GM21526 (cell line): ENCODE data around the gene ZNF546.
A peak's percentile ranks its signal among the peaks of the same experiment; 100 is the strongest.
"Not testable (repeated sequence)": the region's sequence is repeated elsewhere in the genome, so short reads cannot be mapped to it uniquely, and the experiment has no call there.

Experiments used
- ATAC-seq: cut with Tn5 transposase; IDR thresholded peaks from one replicate; pipeline ENCODE4 v1.9.1; 2021; ENCODE audit warnings: moderate library complexity; ENCODE audit not compliant: unreplicated experiment, low FRiP score

The ZNF546 gene

DNA sequence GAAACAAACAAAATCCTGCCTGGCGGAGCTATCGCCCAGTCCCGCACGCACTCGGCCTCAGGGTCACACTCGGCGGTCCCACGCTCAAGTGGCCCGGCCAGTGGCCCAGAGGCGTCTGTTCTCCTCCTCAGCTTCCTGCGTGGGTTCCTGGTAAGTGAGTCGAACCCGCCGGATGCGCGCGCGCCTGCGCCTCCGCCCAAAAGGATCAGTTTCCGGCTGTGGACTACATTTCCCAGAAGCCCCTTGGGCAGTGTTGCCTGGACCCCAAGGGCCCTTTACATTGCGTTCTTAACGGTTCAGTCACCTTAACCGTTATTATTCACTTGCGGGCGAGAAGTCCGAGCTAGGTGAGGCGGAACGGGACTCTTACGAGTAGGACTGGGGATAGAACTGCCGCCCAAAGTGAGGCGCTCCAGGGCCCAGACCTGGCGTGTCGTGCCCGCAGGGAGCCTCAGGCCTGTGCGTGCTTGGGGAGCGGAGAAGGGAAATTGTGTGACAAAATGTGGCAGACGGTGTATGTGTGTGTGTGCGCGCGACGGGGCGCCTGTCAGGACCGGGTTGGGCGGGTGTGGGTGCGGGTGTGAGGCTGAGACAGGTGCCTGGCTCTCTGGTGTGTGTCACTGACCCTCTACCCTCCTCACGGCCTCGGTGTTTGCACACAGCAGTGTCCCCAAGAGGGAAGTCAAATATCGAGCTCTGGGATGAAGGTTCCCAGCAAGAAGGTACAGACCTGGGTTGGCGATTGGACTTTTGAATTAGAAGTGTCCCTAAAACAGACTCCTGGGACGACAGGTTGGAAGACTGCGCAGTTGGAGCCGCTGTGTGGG lies at the start of gene ZNF546:
TSS of gene ZNF546 (plus strand) at position 250 of the 827 bp plus-strand sequence. CDS start 1,267 bp downstream, outside the sequence.
- ATAC-seq, result peak; percentile 69

- no peak for ATAC-seq
Observed at GRCh38 chr19:39949026-39949747, 47.7 kb upstream of the ZNF546 start.

DNA sequence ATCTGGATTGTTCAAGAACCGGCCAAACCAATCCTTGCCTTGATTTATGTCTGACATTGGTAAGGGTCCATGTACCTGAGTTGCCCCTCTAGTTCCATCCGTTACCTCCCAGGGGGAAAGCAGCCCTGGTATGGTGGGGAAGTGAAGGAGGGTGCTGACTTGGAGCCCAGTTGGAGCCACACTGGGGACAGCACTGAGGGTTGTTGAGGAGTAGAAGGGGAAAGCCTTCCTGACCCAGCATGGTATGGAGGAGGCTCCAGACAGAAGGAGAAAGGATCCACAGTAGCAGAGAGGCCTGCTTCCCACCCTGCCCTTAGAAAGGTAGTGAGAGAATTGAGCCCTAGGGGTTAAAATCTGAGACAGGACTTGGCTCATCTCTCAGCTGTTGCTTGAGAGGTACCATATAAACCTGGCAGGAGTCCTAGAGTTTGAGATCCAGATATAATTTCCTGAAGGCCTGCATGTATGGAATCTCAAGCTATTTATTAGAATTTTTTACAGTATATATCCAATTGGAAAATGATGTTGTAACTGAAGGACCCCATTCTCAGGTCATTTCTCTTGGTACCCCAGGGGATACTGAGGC lies 45.7 kb upstream of the ZNF546 start:
- no peak for ATAC-seq

DNA sequence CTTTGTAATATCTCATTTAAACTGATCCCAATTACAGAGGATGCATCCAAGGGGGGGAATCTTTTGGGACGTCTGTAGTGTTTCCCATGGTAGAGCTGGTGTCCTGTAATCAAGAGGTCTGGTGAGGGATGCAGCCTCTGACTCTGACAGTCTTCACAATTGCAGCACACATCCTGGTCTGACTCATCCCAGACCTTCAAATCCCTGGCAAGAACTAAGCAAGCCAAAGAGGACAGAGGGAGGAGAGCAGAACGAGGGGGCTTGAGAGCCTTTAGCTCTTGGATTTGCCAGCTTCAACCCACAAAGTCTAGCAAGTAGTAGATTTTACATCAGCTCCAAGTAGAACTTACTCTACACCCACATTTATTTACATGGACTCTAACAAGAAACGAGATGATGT lies 45.2 kb upstream of the ZNF546 start:
- no peak for ATAC-seq

DNA sequence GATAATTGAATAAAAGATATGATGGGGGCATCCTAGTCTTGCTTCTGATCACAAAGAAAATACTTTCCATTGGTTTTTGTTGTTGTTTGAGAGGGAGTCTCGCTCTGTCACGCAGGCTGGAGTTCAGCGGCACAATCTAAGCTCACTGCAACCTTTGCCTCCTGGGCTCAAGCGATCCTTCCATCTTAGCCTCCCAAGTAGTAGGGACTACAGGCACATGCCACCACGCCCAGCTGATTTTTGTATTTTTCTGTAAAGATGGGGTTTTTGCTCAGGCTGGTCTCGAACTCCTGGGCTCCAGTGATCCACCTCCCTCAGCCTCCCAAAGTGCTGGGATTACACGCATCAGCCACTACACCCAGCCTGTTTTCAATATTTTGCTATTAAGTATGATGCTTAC lies 42.9 kb upstream of the ZNF546 start:
- ATAC-seq, result no peak

GRCh38 chr19:39957886-39958285 lies 39.0 kb upstream of the ZNF546 start:
- ATAC-seq, result not testable (repeated sequence)

DNA sequence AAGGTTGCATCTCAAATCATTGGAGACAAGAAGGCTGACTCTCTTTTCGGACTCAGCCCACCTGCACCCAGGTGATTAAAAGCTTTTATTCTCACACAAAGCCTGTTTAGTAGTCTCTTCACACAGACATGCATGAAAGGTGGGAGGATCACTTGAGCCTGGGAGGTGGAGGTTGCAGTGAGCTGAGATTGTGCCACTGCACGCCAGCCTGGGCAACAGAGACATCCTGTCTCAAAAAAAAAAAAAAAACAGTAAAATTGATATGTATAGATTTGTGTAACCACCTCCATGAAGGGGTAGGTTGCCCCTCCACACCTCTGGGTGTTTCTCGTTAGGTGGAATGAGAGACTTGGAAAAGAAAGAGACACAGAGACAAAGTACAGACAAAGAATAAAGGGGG lies 37.9 kb upstream of the ZNF546 start:
- not testable (repeated sequence) for ATAC-seq

DNA sequence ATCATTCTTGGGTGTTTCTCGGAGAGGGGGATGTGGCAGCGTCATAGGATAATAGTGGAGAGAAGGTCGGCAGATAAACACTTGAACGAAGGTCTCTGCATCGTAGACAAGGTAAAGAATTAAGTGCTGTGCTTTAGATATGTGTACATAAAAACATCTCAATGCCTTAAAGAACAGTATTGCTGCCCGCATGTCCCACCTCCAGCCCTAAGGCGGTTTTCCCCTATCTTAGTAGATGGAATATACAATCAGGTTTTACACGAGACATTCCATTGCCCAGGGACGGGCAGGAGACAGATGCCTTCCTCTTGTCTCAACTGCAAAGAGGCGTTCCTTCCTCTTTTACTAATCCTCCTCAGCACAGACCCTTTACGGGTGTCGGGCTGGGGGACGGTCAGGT lies 37.5 kb upstream of the ZNF546 start:
- not testable (repeated sequence) for ATAC-seq

- no peak for ATAC-seq
Observed at GRCh38 chr19:39963898-39964297, 33.0 kb upstream of the ZNF546 start.

DNA sequence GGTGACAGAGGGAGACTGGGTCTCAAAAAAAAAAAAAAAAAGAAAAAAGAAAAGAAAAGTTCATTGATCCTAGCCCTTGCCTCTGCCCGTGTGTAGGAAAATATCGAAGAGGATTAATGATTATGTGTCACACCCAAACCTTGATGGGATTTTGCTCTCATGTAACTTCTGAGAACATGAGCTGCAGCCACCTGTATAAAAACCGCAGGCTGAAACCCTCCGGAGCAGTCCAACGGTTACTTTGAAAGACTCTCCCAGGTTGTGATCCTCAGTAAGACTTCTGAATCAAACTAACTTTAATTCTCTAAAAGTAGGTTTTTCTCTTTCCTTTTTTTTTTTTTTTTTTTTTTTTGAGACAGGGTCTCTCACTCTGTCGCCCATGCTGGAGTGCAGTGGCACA lies 30.2 kb upstream of the ZNF546 start:
- no peak for ATAC-seq

DNA sequence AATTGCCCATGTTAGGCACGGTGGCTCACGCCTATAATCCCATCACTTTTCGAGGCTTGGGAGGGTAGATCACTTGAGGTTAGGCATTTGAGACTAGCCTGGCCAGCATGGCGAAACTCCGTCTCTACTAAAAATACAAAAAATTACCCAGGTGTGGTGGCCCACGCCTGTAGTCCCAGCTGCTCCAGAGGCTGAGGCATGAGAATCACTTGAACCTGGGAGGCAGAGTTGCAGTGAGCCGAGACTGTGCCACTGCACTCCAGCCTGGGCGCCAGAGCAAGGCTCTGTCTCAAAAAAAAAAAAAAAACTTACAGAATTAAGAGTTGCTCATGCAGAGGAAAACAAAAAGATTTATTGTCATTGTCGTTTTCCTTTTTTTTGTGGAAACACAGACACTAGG lies 29.3 kb upstream of the ZNF546 start:
- no peak for ATAC-seq

DNA sequence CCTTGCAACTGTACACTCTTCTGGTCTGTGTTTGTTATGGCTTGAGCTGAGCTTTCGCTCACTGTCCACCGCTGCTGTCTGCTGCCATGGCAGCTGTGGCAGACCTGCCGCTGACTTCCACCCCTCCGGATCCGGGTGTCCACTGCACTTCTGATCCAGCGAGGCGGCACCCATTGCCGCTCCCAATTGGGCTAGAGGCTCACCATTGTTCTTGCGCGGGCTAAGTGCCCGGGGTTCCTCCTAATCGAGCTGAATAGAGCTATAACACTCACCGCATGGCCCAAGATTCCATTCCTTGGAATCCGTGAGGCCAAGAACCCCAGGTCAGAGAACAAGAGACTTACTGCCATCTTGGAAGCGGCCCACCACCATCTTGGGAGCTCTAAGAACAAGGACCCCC lies 28.1 kb upstream of the ZNF546 start:
- no peak for ATAC-seq

- no peak for ATAC-seq
Observed at GRCh38 chr19:39969266-39969665, 27.6 kb upstream of the ZNF546 start.

GRCh38 chr19:39969681-39970424 lies 27.0 kb upstream of the ZNF546 start:
- ATAC-seq, result no peak

DNA sequence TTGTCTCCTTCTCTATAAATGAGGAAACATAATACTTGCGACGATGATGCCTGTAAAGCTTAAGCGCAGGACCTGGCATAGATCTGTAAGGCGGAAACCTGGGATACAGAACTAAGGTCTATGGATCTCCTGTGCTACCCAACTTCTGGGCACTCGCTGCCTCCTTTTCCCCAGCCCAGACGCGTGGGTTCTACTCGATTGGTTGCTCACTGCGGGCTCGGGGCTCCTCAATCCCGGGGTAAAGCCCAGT lies 26.5 kb upstream of the ZNF546 start:
- no peak for ATAC-seq

DNA sequence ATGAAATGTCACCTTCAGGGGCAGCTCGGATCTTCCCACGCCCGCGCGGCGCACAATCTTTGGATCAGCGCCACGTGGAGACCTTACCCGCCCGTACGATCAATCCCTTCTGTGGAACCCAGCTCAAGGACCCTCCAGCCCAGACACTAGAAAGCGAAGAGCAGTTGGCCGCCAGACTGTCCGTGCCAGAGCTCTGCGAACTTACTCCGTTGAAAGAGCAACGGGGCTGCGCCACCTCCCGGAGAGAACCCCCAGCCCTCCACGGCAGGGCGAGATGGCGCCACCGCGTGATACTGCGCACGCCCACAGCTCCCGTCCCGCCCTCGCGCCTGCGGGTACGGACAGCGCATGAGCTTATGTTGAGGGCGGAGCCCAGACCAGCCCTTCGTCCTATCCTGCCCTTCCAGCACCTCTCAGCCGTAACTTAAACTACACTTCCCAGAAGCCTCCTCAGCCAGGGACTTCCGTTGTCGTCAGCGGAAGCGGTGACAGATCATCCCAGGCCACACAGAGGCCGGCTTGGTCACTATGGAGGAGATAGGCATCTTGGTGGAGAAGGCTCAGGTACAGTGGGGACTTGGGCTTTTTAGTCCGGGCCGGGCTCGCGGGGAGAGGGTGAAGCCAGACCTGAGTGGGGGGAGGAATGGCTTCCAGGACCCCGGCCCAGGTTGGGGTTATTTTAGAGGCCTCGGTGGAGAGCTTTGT lies 26.0 kb upstream of the ZNF546 start, which contains the start of gene PSMC4:
TSS of gene PSMC4 (plus strand) at position 491 of the 705 bp plus-strand sequence. CDS start at position 529, 38 bp downstream.
- ATAC-seq, result peak; percentile 88

DNA sequence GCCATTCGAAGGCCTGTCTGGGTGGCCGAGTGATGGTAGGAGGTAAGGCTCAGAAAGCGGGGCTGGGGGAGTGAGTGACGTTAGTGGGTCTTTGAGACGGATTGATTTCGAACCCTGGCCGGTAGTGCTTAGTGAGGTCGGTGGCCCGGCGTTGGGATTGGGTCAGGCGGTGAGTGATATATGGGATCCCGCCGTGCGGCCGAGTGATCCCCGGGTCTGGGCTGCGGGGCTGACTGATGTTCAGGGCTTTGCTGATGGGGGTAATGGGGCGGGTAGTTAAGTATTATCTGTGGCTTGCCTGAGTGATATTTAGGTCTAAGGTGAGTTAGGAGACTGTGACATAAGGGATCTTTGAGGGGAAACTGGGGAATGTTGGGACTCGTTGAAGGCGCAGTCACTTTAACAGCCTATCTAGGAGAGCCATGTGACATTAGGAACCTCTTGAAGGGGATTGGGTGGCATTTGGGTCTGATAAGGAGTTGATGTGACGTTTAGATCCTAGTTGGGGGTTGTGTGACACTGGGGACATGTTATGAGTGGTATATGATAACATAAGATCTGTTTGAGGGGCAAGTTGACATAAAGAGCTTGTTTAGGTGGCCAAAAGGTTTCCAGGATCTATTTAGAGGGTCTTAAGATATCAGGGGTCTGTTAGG lies 25.4 kb upstream of the ZNF546 start:
- peak; percentile 1 for ATAC-seq

GRCh38 chr19:39974377-39975155 lies 22.3 kb upstream of the ZNF546 start:
- no peak for ATAC-seq

GRCh38 chr19:39982883-39983282 lies 14.0 kb upstream of the ZNF546 start:
- ATAC-seq, result no peak
